ENCODE measurements around the gene HOXA7.

HOXA7 gene

GRCh38 chr7:27182285-27182841 lies 25.9 kb upstream of the HOXA7 start:
- DNase-seq (ENCODE audit: low read depth): no peak

DNA sequence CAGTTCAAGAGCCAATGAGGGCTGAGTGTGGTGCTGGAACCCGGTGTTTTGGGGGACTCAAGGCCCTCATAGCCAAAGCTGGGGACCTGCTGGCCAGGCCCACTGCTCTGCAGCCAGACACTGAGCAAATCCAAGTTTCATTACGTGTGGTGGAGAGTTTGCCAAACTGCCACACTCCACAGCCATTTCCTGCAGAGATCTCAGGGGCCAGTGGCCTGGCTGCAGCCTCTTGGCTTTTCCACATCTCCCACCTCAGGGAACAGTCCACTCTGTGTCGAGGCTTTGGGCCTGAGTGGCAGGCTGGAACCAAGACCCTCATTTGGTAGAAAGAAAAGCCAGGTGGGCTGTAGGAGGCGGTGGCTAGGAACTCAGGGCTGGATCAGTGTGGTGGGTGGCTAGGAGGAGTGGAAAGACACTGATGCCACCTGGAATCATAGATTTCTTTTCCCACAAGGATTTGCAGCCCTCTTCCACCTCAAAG lies 25.4 kb upstream of the HOXA7 start:
- no peak for DNase-seq (ENCODE audit: low read depth)

DNA sequence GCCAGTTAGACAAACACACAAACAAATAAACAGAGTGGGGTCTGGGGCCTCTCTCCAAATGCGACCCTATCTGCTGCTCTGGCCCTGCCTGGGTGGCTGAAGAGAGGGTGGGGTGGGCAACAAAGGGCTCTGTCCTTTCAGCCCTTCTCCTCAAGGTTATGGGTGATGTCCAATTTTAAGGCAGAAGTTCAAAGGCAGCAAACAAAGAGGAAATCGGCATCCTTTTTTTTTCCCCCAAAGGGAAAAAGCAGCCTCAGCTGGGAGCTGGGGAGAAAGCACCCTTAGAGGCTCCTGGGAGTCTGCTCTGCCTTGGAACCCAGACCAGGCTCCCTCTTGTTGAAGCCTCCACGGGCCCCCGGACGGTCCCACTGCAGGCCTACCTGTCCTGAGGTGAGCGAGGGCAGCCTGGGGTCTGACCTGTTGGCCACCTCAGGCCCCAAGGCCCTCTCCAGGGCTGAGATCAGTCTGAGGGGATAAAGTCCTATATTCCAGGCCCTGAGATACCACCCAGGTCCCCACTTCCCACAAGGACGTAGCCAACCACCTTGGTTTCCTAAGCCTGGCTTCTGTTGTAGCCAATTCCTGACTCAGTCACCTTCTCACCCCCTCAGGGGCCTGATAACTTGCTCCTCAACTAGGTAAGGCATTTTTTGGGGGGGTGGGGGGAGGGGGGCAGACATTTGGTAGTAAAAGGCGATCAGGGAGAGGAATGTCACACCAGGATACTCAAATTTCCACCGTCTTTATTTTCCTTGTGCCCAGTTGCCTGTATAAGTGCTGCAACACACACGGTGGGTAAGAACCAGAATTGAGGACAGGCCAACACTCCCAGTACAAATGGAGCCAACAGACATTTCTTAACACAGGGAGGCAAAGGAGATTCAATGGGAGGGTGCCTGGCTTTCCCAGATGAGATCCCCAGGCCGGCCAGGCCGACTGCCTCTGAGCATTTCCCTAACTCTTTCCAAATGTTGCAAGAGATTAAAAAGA lies 24.3 kb upstream of the HOXA7 start:
- DNase-seq (ENCODE audit: low read depth): no peak

DNA sequence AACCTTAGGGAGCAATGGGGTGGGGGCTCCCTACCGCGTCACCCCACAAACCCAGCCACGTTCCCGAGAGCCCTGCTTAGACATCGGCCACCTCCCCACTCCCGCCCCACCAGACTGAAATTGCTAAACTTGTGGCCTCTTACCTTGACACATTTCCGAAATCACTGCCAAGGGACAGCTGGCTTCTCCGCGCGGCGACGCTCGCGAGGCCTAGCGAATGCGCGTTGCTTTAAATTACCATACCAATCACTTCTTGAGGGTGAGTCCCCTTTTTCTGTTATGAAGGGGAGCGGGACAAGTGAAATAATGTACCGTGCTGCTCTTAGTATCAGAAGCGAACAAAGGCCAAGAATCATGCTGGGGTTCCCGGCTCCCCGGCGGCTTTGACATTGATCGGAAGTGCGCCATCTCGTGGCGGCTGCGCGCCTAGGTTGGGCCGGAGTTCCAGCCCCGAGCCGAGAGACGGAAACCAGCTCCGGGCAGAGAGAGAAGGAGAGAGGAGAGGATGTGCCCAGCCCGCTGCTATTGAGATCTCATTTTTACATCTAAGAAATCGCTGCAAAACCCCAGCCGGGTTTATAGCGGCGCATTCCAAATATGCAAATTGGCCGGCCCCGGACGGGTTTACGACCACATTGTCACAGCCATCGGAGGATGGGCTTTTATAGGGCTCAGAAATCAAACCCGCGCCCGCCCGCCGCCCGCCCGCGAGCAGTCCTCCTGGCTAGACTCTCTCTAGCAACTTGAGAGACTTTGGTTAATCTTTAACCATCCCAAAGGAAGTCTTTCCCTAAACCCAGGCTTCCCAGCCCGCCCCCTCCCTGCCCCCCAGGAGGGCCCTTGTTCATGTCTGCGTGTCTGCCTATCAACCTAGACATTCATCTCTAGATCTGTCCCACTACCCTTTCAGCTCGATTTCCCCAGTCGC lies 23.3 kb upstream of the HOXA7 start:
- peak; percentile 47 for DNase-seq (ENCODE audit: low read depth)

DNA sequence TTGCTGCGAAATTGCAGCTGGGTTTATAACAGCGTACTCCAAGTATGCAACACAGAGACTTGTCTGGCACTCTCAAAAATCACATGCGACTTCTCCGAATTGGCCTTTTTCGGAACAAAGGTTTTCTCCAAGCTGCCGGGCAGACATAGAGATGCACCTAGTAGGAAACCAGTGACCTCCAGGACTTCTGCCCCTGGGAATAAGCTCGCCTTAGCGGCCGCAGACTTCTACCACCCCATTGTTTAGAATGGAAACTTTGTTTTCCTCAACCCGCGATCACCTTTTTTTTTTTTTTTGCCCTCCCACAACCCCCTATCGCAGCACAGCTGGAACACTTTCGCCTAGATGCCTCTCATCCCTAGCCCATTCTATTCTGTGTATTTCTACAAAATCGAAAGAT lies 22.6 kb upstream of the HOXA7 start:
- DNase-seq (ENCODE audit: low read depth): no peak

GRCh38 chr7:27178366-27178765 lies 21.9 kb upstream of the HOXA7 start:
- no peak for DNase-seq (ENCODE audit: low read depth)

GRCh38 chr7:27177795-27178320 lies 21.4 kb upstream of the HOXA7 start:
- no peak for DNase-seq (ENCODE audit: low read depth)

- DNase-seq (ENCODE audit: low read depth): no peak
Observed at GRCh38 chr7:27176962-27177794, 20.7 kb upstream of the HOXA7 start.

GRCh38 chr7:27176524-27176845 lies 20.0 kb upstream of the HOXA7 start:
- no peak for DNase-seq (ENCODE audit: low read depth)

GRCh38 chr7:27175626-27176523 lies 19.4 kb upstream of the HOXA7 start:
- DNase-seq (ENCODE audit: low read depth): no peak

DNA sequence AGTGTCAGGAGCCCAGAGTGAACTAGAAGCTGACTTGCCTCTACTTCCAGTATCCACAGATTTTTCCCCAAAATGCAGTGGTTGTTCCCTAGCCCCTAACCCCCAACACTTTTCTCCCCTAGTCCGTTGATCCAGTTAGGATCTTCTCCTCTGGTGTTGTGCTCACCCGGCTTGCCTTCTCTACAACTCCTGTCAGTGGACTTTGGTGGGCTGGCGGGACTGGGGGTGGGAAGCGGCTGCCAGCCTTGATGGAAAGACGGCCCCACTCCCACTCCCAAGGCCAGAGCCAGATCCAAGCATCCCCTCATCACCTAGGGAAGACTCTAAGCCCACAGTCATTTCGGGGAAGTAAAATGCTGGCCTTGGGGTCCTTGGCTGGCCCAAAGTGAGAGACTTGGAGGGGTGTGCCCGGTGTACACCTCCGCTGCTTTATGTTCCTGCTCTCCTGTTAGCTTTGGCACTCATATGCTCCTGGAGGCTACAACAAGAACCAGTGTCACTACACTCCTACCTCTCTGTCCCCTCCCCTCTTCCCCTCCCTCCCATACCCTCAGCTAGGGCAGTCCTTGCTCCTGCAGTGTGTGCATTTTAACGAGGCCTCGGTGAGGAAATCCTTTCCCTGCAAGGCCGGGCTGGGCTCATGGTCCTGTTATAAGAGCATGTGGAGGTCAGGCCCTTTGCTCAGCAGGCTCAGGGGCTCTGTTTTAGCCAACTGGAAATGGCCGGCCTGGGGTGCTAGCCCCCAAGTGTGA lies 18.6 kb upstream of the HOXA7 start:
- DNase-seq (ENCODE audit: low read depth): no peak

- no peak for DNase-seq (ENCODE audit: low read depth)
Observed at GRCh38 chr7:27173956-27174873, 17.7 kb upstream of the HOXA7 start, which contains the start of gene HOXA10. Gene HOXA10, minus strand, starts transcription at chr7:27174320. Its CDS starts 14 bp downstream, at chr7:27174306.

DNA sequence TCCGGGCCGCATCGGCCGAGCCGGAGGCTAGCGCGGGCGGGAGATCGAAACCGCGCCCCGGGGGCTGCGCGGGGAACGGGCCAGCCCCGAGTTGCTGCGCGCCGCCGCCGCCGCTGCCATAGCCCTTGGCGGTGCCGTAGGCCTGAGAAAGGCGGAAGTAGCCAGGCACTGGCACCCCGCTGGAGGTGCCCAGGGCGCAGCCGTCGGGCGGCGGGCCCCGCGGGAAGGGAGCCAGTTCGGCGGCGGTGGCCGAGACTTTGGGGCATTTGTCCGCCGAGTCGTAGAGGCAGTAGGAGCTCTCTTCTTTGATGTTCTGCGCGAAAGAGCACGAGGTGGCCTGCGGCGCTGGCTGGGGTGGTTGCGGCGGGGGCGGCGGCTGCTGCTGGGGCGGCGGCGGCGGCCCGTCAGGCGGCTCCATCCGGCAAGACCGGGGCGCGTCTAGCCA lies 17.1 kb upstream of the HOXA7 start:
- DNase-seq (ENCODE audit: low read depth): no peak

- DNase-seq (ENCODE audit: low read depth): no peak
Observed at GRCh38 chr7:27172823-27173510, 16.5 kb upstream of the HOXA7 start.

DNA sequence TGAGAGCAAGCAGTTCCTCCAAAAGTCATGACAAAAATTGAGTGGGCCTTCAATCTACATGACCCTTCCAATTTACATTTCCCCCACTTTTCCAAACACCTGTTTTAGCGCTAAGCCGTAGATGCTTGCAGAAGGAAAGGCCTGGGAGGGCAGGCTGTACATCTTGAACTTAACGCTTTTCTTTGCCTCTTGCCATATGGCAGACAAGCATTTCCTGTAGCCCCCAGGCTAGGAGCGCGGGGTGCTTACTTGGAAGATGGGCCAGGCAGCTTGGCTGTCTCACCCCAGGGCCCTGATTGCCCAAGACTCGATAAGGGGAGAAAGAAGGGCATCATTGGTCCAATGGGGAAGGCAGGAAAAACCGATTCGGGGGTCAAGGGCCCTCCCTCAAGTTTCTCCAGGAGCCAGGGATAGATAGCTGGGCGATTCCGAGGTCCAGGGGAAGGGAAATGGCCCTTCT lies 15.9 kb upstream of the HOXA7 start:
- DNase-seq (ENCODE audit: low read depth): no peak

- no peak for DNase-seq (ENCODE audit: low read depth)
Observed at GRCh38 chr7:27171637-27172314, 15.3 kb upstream of the HOXA7 start.

GRCh38 chr7:27171325-27171636 lies 14.8 kb upstream of the HOXA7 start:
- DNase-seq (ENCODE audit: low read depth): no peak
